HepG2 (cell line): ENCODE data around the gene PTPRE. TPM values are rescaled to one million over a fixed set of nuclear protein-coding genes. Genes with fewer than 3 reads are reported as not detected.
A peak's percentile ranks its signal among the peaks of the same experiment; 100 is the strongest.

ENCODE experiments used
- ATAC-seq: fragments of 200-7000 bp; cut with Tn5 transposase; 3 replicates; pipeline ENCODE4 v1.9.1; 2020; ENCODE audit warnings: mild to moderate bottlenecking, moderate library complexity
- BruUV-seq: library from RNA; stranded (reverse); fragments of 400-500 nt; replicated peaks from 2 replicates; lab custom pipeline; 2021; lab: Mats Ljungman, UMichigan
- CTCF ChIA-PET: fragments of 300-600 bp; formaldehyde crosslinking; extraction: SDS; loops from one replicate; lab custom pipeline; 2021; ENCODE audit warnings: low total read pairs, inconsistent platforms, low intra/inter-chr PET ratio; lab: Yijun Ruan, JAX
- POLR2A ChIA-PET: fragments of 350-600 bp; sonication (Branson Sonifier 250); formaldehyde crosslinking; loops from one replicate; lab custom pipeline; 2020; ENCODE audit warnings: antibody characterized with exemption, inconsistent platforms; lab: Yijun Ruan, JAX
- DNase-seq: peaks from one replicate; pipeline ENCODE4 v3.0.0-alpha.2; 2015; ENCODE audit warnings: low spot score
- FAIRE-seq: peaks from 3 replicates; lab custom pipeline; 2011; peaks lifted over from hg19 to GRCh38; lab: Jason Lieb, UNC
- H2AFZ ChIP-seq: one replicate; pipeline ENCODE4 v1.6.1; 2011; ENCODE audit warnings: low read length, inconsistent platforms
- H3K27ac ChIP-seq: fragments of 300-600 bp; 3 replicates; pipeline ENCODE4 v1.8.0; 2011; ENCODE audit warnings: mixed run types, mild to moderate bottlenecking, mixed read lengths, low read length, inconsistent platforms; ENCODE audit not compliant: insufficient read depth; ENCODE audit errors: extremely low read length
- H3K27me3 ChIP-seq, 2 experiments: fragments of 200-600 bp in 1 of 2; 2 replicates in 1 of 2; 3 replicates in 1 of 2; pipeline versions ENCODE4 v1.6.0 to v1.8.0; 2011; ENCODE audit warnings: low read length in 2 of 2, mild to moderate bottlenecking in 2 of 2, moderate library complexity in 2 of 2, inconsistent platforms in 1 of 2; ENCODE audit not compliant: insufficient read depth in 2 of 2, control insufficient read depth in 1 of 2
- H3K36me3 ChIP-seq, 2 experiments: fragments of 200-600 bp in 1 of 2; replicated peaks in 1 of 2; 2 replicates in 1 of 2; 3 replicates in 1 of 2; pipeline versions ENCODE4 v1.5.1 to v1.8.0; 2011; ENCODE audit warnings: low read length in 2 of 2, inconsistent platforms in 1 of 2; ENCODE audit not compliant: insufficient read depth in 2 of 2, control insufficient read depth in 1 of 2
- H3K4me1 ChIP-seq: 2 replicates; pipeline ENCODE4 v1.5.1; 2012; ENCODE audit warnings: low read length, inconsistent platforms; ENCODE audit not compliant: insufficient read depth
- H3K4me2 ChIP-seq: 2 replicates; pipeline ENCODE4 v1.6.0; 2011; ENCODE audit warnings: low read depth, low read length, inconsistent platforms
- H3K4me3 ChIP-seq, 3 experiments: fragments of 200-600 bp in 1 of 3; sonication (generic), shearing (Covaris generic) in 1 of 3; replicated peaks in 1 of 3; 2 replicates each; pipeline ENCODE4 v1.5.1; 2011 to 2016; ENCODE audit warnings: low read length in 3 of 3, inconsistent platforms in 2 of 3, low read depth in 2 of 3, mild to moderate bottlenecking in 2 of 3, control low read depth in 1 of 3, mixed read lengths in 1 of 3; ENCODE audit not compliant: insufficient read depth in 1 of 3
- H3K79me2 ChIP-seq: one replicate; pipeline ENCODE4 v1.6.1; 2011; ENCODE audit warnings: low read length, inconsistent platforms; ENCODE audit not compliant: insufficient read depth
- H3K9ac ChIP-seq: 2 replicates; pipeline ENCODE4 v1.6.0; 2011; ENCODE audit warnings: mild to moderate bottlenecking, low read depth, low read length, inconsistent platforms; ENCODE audit not compliant: insufficient read depth
- H3K9me3 ChIP-seq: 2 replicates; pipeline ENCODE4 v1.5.1; 2012; ENCODE audit warnings: mild to moderate bottlenecking, low read length
- H4K20me1 ChIP-seq: 2 replicates; pipeline ENCODE4 v1.6.0; 2011; ENCODE audit warnings: inconsistent platforms, mild to moderate bottlenecking, low read length, moderate library complexity; ENCODE audit not compliant: insufficient read depth
- ARNT ChIP-seq: fragments of 450-650 bp; IDR thresholded peaks from 2 replicates; pipeline ENCODE4 v1.6.1; 2017
- FOSL2 ChIP-seq: sonication (generic); formaldehyde crosslinking; IDR thresholded peaks from 2 replicates; pipeline ENCODE4 v1.4.0; 2020; ENCODE audit warnings: missing genetic modification reagents
- RAD51 ChIP-seq: fragments of 450-650 bp; IDR thresholded peaks from 2 replicates; pipeline ENCODE4 v1.6.1; 2016; ENCODE audit warnings: borderline replicate concordance
- SIN3B ChIP-seq: fragments of 150-350 bp; IDR thresholded peaks from 2 replicates; pipeline ENCODE4 v1.6.1; 2014; ENCODE audit warnings: low read length
- ZNF567 ChIP-seq: sonication (generic); formaldehyde crosslinking; IDR thresholded peaks from 2 replicates; pipeline ENCODE4 v1.8.1; 2023; ENCODE audit warnings: mild to moderate bottlenecking, missing genetic modification reagents, borderline replicate concordance
- ZNF569 ChIP-seq: sonication (generic); formaldehyde crosslinking; IDR thresholded peaks from 2 replicates; pipeline ENCODE4 v1.5.0; 2020; ENCODE audit warnings: mild to moderate bottlenecking, missing genetic modification reagents, moderate library complexity, borderline replicate concordance
- ZNF749 ChIP-seq: sonication (generic); formaldehyde crosslinking; IDR thresholded peaks from 2 replicates; pipeline ENCODE4 v1.8.0; 2022; ENCODE audit warnings: mild to moderate bottlenecking, missing genetic modification reagents, moderate library complexity, borderline replicate concordance
- WGBS: methylation state at CpG from one replicate; pipeline ENCODE4 v1.1.6; 2017; ENCODE audit warnings: low lambda C conversion rate; 5-methylcytosine and 5-hydroxymethylcytosine counted together
- in situ Hi-C: cut with HindIII; loops from 2 replicates; pipeline ENCODE4 v1.10.0; 2017; ENCODE audit warnings: low pct_unique_long_range_greater_than_20kb; ENCODE audit not compliant: extremely low pct_ligation_motif_present
- intact Hi-C: fragments of 100-400 bp; cut with micrococcal nuclease; formaldehyde crosslinking; loops from one replicate; pipeline ENCODE4 v1.10.0; 2022; ENCODE audit not compliant: unreplicated experiment
- polyA plus RNA-seq, 8 experiments: library from polyadenylated mRNA; depleted of rRNA in 3 of 8; stranded (reverse) in 7 of 8; unstranded in 1 of 8; fragments of >200 nt; fragmentation: Illumina TruSeq in 4 of 8; extraction: Trizol in 4 of 8; gene quantifications; 2 replicates each; pipeline versions ENCODE4 v1.2.1 to v1.2.3, GENCODE V29; 2011 to 2016; ENCODE audit warnings: low read depth in 4 of 8, missing spikeins in 1 of 8, mixed read lengths in 1 of 8; ENCODE audit not compliant: insufficient read depth in 1 of 8
- total RNA-seq, 5 experiments: library from RNA; depleted of rRNA; stranded (reverse); fragments of >200 nt; fragmentation: Illumina TruSeq; extraction: Trizol; gene quantifications; 2 replicates each; pipeline ENCODE4 v1.2.3, GENCODE V29; 2016; ENCODE audit warnings: low read depth in 1 of 5
- TF ChIP-seq, protein P1 (sequence below), 2 experiments: sonication (generic) in 1 of 2; formaldehyde crosslinking in 1 of 2; IDR thresholded peaks; 2 replicates each; pipeline versions ENCODE4 v1.5.1 to v1.6.1; 2011 to 2020; ENCODE audit warnings: borderline replicate concordance in 1 of 2, low read depth in 1 of 2, low read length in 1 of 2, mild to moderate bottlenecking in 1 of 2, missing genetic modification reagents in 1 of 2, moderate library complexity in 1 of 2

The PTPRE gene
- total and polyA plus RNA-seq, 2 of the 13 experiments (the other 11 are each of a cell fraction or from before 2014, with no cell fraction given) = 0.01 to 0.02 TPM

DNA sequence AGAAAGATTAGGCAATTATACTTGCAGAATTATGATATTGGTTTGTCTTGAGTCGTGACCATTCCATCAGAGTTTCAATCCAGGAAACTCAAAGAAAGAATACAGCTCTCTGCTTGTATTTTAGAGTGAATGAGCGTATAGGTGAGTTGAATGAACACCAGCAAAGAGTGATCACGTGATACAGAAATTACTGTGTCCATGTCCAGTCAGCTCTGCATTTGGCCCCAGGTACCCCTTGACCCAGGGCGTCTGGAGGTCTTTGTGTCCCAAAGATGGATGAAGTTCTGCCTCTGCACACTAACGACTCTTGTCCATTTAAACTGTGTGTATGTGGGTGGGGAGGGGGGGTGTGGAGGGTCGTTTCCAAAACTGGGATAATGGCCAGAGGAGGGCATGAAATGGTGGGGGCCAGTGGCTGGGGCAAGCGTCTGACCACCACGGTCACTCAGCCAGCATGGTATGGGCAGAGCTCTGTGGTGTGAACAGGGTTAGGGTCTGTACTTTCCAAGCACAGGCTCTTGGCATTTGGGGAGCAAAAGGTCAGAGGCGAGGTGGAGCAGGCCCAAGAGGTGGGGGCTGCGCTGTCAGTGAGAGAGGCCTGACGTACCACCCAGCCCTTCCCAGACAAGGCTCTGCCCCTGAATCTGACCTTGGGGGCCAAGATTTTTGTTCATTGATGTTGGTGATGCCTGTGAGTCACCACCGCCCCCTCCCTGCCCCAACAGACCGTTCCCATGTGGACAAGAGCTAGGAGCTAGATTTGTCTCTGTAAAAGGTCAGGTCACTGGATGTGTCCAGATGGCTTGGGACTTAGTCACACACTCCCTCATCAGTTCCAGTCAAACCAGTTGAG lies 1.4 kb downstream of the PTPRE start:
- H3K4me2 ChIP-seq = no peak overlapping the region
- FAIRE-seq (no peak), ATAC-seq (no peak), DNase-seq (peak; percentile 23)
- H3K9ac ChIP-seq = no peak overlapping the region
- H3K27me3 ChIP-seq = peaks cover 3 to 53% of the 10 kb centered on the region in 2 experiments; a peak in 3 of 5 replicates
- in situ Hi-C loops (loop anchor here (5.0 kb wide), 1 partner anchor 159 kb away; no protein-coding TSS in a partner anchor), intact Hi-C loops (no loop called here)
- H2AFZ ChIP-seq = no peak overlapping the region
- no peaks in the 10 kb centered on the region for H3K9me3 ChIP-seq
- 37% methylated on average over 9 of the region's 13 CpGs for WGBS
- H3K4me3 ChIP-seq = no peak overlapping the region
- no peaks in the 10 kb centered on the region for H4K20me1 ChIP-seq
- ChIA-PET CTCF (interaction anchor here (2.0 kb wide), 2 partner anchors 103 to 161 kb away, joined by 7 to 14 read pairs; no protein-coding TSS in a partner anchor), POLR2A (no interaction called here)
- H3K36me3 ChIP-seq = no peaks in the 10 kb centered on the region
- H3K79me2 ChIP-seq = no peaks in the 10 kb centered on the region
- TF ChIP-seq ZNF569 (no peak), ZNF749 (no peak), FOSL2 (CRISPR knock-in tag) (0 out of 2 replicates have a peak, but pooled peaks have one; percentile 19), ARNT (no peak), RAD51 (peak; percentile 82), SIN3B (no peak), ZNF567 (no peak)
- TF ChIP-seq, protein P1, sequence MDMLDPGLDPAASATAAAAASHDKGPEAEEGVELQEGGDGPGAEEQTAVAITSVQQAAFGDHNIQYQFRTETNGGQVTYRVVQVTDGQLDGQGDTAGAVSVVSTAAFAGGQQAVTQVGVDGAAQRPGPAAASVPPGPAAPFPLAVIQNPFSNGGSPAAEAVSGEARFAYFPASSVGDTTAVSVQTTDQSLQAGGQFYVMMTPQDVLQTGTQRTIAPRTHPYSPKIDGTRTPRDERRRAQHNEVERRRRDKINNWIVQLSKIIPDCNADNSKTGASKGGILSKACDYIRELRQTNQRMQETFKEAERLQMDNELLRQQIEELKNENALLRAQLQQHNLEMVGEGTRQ (IDR thresholded peaks at IDR 0.05; ENCODE audit: low read depth, low read length) = peak; percentile 70
- TF ChIP-seq, protein P1 (CRISPR knock-in tag; IDR thresholded peaks at IDR 0.05; ENCODE audit: borderline replicate concordance) = no peak
- BruUV-seq = no TSS peak
- no peak overlapping the region for H3K27ac ChIP-seq
- H3K4me1 ChIP-seq = no peaks in the 10 kb centered on the region
